HG02970 (cell line): ENCODE measurements around the gene TUBA3C.
"Not testable (repeated sequence)": the region's sequence is repeated elsewhere in the genome, so short reads cannot be mapped to it uniquely, and the experiment has no call there.

Source experiments
- ATAC-seq: cut with Tn5 transposase; IDR thresholded peaks from one replicate; pipeline ENCODE4 v1.9.1; 2021; ENCODE audit warnings: mild to moderate bottlenecking, moderate library complexity, moderate number of reproducible peaks; ENCODE audit not compliant: unreplicated experiment, low FRiP score

Gene TUBA3C

GRCh38 chr13:19181621-19182485, at the start of gene TUBA3C:
Gene TUBA3C, minus strand, starts transcription at chr13:19181824. Its CDS starts 77 bp downstream, at chr13:19181747.
- ATAC-seq = no peak

GRCh38 chr13:19207413-19207812, 25.8 kb upstream of the TUBA3C start:
- not testable (repeated sequence) for ATAC-seq

DNA sequence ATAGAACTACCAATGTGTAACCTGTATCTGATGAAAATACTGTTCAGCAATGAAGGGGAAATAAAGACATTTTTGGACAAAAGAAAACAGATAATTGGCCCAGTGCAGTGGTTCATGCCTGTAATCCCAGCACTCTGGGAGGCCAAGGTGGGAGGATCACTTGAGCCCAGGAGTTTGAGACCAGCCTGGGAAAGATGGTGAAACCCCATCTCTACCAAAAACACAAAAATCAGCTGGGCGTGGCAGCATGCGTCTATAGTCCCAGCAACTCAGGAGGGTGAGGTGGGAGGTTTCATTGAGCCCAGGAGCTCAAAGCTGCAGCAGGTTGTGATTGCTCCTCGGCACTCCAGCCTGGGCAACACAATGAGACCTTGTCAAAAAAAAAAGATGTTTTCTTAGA, 11.0 kb upstream of the TUBA3C start:
- ATAC-seq = not testable (repeated sequence)

DNA sequence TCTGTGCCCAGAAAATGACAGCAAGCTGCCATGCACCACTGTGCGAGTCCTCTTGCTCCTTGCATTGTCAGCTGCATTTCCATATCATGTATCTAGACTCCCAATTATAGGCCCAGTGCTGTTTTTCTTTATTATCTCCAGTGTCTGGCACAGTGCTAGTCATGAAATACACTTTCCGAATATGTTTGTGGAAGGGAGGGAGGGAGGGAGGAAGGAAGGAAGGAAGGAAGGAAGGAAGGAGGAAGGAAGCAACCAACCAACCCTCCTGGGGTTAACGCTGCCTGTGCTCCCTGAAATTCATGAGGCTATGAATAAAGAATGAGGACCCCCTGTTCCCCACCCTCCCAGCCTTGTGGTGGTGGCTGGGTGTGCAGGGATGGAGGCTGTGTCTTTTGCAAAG, 8.3 kb upstream of the TUBA3C start:
- not testable (repeated sequence) for ATAC-seq

DNA sequence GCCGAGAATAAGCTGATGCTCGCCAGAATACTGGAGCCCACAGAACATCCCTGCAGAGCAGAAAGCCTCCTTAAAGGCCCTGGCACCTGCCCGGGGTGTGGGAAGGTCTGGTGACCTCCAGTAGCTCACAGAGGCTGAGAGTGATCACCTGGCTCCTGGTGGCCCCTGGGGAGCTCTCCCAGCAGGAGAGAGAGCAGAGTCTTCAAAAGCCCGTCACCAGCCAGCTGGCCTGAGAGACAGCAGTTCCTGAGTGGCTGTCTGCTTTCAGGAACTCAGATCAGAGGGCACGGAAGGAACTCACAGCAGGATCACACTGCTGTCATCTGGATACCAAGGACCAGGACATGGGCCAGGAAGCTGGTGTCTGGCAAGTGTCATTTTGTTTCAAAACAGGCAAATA, 7.7 kb upstream of the TUBA3C start:
- ATAC-seq = not testable (repeated sequence)

GRCh38 chr13:19185865-19186645, 4.4 kb upstream of the TUBA3C start:
- no peak for ATAC-seq

- no peak for ATAC-seq
Measured at GRCh38 chr13:19185086-19185864, 3.7 kb upstream of the TUBA3C start.

GRCh38 chr13:19184176-19184575, 2.6 kb upstream of the TUBA3C start:
- ATAC-seq = no peak

DNA sequence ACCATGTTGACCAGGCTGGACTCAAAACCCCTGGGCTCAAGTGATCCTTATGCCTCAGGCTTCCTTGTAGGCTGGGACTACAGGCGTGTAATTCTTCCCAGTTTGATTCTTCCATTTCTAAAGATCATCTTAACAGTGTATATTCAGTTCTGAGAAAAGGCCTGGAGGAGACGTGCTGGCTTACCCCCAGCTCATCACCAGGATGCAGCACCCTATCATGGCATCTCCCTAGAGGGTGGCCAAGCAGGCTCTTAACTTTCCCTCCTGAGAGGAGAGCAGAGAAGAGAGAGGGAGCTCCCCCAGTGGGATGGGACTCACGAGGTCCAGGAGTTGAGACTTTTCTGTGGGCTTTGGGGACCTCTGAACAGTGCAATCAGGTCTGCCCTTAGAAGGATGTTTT, 2.1 kb upstream of the TUBA3C start:
- ATAC-seq = no peak

DNA sequence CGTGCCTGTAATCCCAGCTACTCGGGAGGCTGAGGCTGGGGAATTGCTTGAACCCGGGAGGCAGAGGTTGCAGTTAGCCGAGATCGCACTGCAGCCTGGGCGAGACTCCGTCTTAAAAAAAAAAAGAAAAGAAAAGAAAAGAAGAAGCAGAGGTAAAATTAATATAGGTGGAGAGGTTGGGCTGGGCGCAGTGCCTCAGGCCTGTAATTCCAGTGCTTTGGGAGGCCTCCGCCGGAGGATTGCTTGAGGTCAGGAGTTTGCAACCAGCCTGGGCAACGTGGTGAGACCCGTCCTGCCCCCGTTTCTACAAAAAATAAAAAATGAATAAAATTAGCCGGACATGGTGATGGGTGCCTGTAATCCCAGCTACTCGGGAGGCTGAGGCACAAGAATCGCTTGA, 912 bp upstream of the TUBA3C start:
- no peak for ATAC-seq

DNA sequence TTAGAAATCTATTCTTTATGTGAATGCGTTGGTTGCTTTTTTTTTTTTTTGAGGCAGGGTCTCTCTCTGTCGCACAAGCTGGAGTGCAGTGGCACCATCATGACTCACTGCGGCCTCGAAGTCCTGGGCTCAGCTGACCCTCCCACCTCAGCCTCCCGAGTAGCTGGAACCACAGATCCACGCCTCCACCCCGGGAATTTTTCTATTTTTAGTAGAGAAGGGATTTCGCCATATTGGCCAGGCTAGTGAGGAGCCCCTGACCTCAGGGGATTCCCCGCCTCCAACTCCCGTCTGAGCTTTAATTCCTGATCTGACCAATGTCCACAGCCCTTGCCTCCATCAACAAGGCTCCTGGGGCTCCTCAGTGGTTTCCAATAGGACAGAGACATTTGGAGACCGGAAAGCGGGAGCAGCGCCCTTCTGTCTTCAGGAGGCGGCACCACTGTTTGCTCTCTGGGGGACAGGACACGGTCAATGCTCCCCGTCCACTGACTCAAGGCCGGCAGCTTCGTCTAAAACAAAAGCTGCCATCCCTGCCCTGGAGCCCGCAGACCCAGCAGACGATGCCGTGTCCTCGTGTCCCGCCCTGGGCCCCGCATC, 503 bp downstream of the TUBA3C start:
- ATAC-seq = no peak

- no peak for ATAC-seq
Measured at GRCh38 chr13:19179916-19180315, 1.7 kb downstream of the TUBA3C start.

DNA sequence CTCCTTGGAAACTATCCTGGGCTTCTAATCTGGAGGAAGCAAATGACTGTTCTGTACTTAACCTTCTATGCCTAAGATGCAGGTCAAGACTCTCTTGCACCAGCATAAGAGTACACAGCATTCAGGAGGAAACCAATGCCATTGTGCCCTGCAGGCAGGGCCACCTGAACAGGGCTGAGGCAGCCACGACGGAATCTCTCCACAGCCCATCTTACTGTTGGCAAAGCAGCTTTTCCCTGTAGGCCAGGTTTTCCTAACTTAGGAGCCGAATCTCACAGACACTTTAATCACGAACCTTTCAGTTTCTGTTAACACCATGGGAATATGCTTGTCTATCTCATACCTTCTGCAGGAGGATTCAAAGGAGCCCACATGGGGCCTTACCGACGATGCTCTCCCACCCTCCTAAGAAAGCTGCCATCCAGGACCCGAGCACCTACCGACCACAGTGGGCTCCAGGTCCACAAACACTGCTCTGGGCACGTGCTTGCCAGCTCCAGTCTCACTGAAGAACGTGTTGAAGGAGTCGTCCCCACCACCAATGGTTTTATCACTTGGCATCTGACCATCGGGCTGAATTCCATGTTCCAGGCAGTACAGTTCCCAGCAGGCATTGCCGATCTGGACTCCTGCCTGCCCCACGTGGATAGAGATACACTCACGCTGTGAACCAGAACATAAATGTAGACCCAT, 2.6 kb downstream of the TUBA3C start:
- no peak for ATAC-seq

GRCh38 chr13:19176981-19177776, 4.4 kb downstream of the TUBA3C start:
- not testable (repeated sequence) for ATAC-seq

- ATAC-seq = no peak
Measured at GRCh38 chr13:19173752-19174151, 7.9 kb downstream of the TUBA3C start.

GRCh38 chr13:19172647-19173030, 9.0 kb downstream of the TUBA3C start:
- ATAC-seq = no peak

DNA sequence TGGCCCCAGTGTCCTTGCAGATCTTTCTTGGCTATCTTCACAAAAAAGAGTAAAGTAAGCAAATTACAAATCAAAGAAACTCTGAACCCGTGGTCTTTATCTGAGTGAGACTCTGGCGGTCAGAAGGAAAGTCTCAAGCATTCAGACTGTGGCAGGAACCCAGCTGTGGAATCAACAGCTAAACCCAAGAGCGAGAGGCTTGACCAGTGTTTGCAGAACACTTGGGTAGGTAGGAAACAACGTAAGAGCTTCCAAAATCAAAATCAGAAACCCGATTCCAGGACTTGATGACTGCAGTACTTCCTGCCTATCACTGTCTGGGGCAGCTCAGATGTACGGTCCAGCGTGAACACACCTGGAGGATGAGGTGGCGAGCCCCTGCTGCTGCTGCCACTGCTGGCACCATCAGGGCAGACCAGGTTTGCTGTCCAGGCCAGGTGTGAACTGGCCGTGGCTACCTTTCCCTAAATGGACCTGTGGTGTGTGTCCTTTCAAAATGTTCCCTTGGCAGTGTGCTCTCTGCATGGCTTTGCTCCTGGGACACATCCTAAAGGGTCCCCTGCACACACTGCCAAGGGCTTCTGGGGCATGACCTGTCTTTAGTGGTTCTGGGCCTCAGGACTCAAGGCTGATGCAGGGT, 9.5 kb downstream of the TUBA3C start:
- ATAC-seq = no peak

DNA sequence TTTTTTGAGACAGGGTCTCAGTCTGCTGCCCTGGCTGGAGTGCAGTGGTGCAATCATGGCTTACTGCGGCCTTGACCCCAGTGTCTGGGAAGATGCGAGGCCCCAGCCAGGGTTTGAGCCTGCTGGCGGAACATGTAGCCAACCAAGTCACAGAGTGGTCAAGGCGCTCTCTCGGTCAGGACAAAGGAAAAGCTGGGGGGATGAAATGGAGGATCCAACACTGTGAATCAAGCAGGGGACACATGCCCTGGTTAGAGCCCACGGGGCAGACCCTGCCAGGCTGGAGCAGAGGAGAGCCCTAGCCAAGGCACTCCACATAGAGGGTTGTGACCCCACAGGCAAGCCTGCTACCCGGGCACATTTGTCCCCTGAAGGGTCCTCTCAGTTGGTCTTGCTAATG, 10.1 kb downstream of the TUBA3C start:
- ATAC-seq = no peak

- no peak for ATAC-seq
Measured at GRCh38 chr13:19169991-19170390, 11.6 kb downstream of the TUBA3C start.
